Nucleus accumbens (tissue), 56 donors: ENCODE results near the gene TRIM58.

Experiments used
- DNase-seq, 56 donors: peaks; one replicate each; lab custom pipeline; 2025; lab: John Stamatoyannopoulos, UW

TRIM58 gene

GRCh38 chr1:247857069-247857984 lies at the start of gene TRIM58:
TRIM58 (plus strand) TSS chr1:247857187; CDS start chr1:247857247, 60 bp downstream.
- peak in 9 of 56 donors; percentile 2 to 52 (median 20) for DNase-seq

GRCh38 chr1:247812637-247813036 lies 44.4 kb upstream of the TRIM58 start:
- no peak for DNase-seq

GRCh38 chr1:247822060-247822459 lies 34.9 kb upstream of the TRIM58 start:
- DNase-seq, result no peak

GRCh38 chr1:247824023-247824422 lies 33.0 kb upstream of the TRIM58 start, which contains the start of gene OR14A16:
OR14A16 (minus strand) TSS chr1:247824119; CDS start chr1:247815729, 8,390 bp downstream.
- no peak for DNase-seq

- DNase-seq, result no peak
These were observed 31.6 kb upstream of the TRIM58 start for GRCh38 chr1:247825362-247825761.

GRCh38 chr1:247829656-247830055 lies 27.3 kb upstream of the TRIM58 start:
- no peak for DNase-seq

- no peak for DNase-seq
These were observed 23.4 kb upstream of the TRIM58 start for GRCh38 chr1:247833601-247834000.

- DNase-seq, result no peak
These were observed 16.2 kb upstream of the TRIM58 start for GRCh38 chr1:247840818-247841217.

GRCh38 chr1:247841796-247842195 lies 15.2 kb upstream of the TRIM58 start, which contains the start of gene OR11L1:
OR11L1 (minus strand) TSS chr1:247841896; CDS start chr1:247841896, 0 bp downstream.
- no peak for DNase-seq

- no peak for DNase-seq
These were observed 13.6 kb upstream of the TRIM58 start for GRCh38 chr1:247843411-247843810.

GRCh38 chr1:247845011-247845692 lies 11.8 kb upstream of the TRIM58 start:
- DNase-seq, result no peak

- DNase-seq, result no peak
These were observed 11.3 kb upstream of the TRIM58 start for GRCh38 chr1:247845693-247846017.

GRCh38 chr1:247848346-247848745 lies 8.6 kb upstream of the TRIM58 start:
- no peak for DNase-seq

- DNase-seq, result no peak
These were observed 7.4 kb upstream of the TRIM58 start for GRCh38 chr1:247849616-247850015.

GRCh38 chr1:247854899-247855545 lies 2.0 kb upstream of the TRIM58 start:
- DNase-seq, result no peak

- no peak for DNase-seq
These were observed 1.1 kb upstream of the TRIM58 start for GRCh38 chr1:247855911-247856310.

- no peak for DNase-seq
These were observed 1.1 kb downstream of the TRIM58 start for GRCh38 chr1:247857985-247858619.

GRCh38 chr1:247862756-247863155 lies 5.8 kb downstream of the TRIM58 start:
- DNase-seq, result peak in 8 of 56 donors; percentile 1 to 27 (median 20)

GRCh38 chr1:247864644-247865043 lies 7.7 kb downstream of the TRIM58 start:
- DNase-seq, result no peak

GRCh38 chr1:247865416-247865815 lies 8.4 kb downstream of the TRIM58 start:
- DNase-seq, result no peak

GRCh38 chr1:247883346-247883745 lies 26.4 kb downstream of the TRIM58 start:
- DNase-seq, result no peak
